GM18867 (cell line): ENCODE measurements around the gene RHCE.
"Not testable (repeated sequence)": the region's sequence is repeated elsewhere in the genome, so short reads cannot be mapped to it uniquely, and the experiment has no call there.

Source experiments
- ATAC-seq: cut with Tn5 transposase; IDR thresholded peaks from one replicate; pipeline ENCODE4 v1.9.1; 2021; ENCODE audit warnings: mild to moderate bottlenecking, moderate library complexity; ENCODE audit not compliant: unreplicated experiment

Gene RHCE

GRCh38 chr1:25433389-25434186 is 13.0 kb upstream of the RHCE start:
- ATAC-seq, result no peak

DNA sequence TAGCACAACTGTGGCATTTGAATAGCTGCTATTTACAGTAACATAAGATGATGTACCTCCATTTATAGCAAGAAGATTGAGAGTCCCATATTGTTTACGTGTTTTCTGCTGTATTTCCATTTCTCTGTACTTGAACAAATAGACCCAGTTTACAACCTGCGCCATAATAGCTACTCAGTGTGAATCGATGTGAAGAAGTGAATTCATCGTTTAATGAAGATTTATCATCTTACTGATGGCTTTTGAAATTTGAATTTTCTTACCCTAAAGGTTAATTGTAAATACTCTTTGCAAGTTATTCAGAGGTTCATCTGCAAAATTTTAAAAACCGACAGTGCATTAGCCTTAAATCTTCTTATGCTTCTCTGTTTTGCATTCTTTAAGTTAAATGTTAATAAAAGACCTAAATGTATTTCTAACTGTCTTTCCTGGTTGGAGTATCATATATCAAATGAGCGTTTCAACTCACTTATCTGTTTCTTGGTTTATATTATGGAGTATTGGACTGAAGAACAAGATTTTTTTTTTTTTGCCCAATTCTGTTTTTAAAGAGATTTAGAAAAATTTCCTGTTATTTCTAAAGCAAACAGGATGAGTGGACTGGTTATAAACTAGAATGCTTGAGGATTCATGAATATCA is 12.2 kb upstream of the RHCE start:
- no peak for ATAC-seq

GRCh38 chr1:25431955-25432719 is 11.5 kb upstream of the RHCE start:
- ATAC-seq, result no peak

DNA sequence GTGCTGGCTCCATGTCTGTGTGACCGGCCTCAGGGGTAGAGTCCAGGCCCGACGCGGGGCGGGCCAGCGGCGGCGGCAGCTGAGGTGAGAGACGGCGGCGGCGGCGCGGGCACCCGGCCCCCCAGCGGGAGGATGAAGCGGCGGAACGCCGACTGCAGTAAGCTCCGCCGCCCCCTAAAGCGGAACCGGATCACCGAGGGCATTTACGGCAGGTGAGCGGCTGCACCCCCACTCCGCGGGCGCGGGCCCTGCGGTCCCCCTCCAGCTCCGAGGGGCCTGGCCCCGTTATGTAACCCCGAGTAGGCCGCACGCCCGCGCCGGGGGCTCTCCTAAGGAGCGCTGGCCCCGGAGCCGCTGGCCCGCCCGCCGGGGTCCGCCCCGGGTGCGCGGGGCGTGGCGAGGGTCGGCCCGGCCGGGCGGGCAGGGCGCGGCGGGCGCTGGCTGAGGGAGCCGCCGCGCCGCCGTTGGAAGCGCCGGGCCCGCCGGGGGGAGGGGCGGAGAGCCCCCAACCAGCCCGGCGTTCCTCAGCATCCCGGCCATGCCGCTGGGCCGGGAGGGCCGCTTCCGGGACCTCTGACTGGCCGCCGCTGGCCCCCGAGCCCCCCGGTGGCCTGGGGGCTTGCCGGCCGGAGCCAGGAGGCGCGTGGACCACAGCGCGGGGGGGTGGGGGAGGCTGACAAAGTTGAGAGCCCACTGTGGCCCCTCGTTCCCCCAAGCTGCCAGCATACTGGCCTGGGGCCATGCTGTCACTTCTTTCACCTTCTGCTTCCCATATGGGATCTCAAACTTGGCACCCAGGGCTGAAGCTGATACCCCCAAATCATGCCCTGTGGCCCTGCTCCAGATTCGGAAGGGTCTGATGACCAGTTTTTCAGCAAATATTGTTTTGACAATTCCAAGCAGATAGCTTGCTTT is 10.6 kb upstream of the RHCE start:
- ATAC-seq, result peak; percentile 28

GRCh38 chr1:25430073-25430966 is 9.7 kb upstream of the RHCE start, which contains the start of gene MACO1:
TSS of gene MACO1 (plus strand) at chr1:25430897. CDS start at chr1:25431099, 202 bp downstream.
- ATAC-seq, result peak; percentile 86

DNA sequence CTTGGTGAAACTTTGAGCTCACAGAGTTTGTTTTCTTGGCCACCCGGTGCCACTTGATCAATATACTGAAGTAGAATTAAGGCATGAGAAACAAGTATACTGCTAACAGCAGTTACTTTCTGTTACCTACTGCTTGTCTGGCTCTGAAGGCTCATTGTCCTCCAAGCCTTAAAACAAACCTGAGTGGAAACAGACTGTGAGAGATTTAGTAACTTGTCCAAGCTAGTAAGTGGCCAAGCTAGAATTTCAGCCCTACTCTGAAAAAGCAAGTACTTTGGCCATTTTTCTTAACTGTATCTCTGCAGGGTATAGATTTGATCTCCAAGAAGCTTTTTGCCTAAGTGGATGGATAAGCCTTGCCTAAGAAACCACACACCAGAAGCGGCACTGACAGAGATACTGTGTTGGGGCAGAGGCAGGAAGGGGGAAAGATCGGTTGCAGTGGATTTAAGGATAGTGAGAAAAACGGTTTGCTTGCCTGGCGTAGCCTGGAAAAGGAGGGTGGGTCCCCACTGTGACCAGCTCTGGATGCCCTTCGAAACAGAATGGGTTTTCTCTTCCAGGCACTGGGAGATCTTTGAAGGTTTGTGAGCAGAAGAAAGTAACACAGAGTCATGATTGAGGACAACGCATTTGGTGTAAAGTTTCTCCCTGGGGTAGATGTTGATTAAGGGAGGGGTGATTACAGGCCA is 8.0 kb upstream of the RHCE start:
- no peak for ATAC-seq

- no peak for ATAC-seq
Measured at GRCh38 chr1:25427696-25428095, 7.1 kb upstream of the RHCE start.

- ATAC-seq, result no peak
Measured at GRCh38 chr1:25425098-25426085, 4.8 kb upstream of the RHCE start.

DNA sequence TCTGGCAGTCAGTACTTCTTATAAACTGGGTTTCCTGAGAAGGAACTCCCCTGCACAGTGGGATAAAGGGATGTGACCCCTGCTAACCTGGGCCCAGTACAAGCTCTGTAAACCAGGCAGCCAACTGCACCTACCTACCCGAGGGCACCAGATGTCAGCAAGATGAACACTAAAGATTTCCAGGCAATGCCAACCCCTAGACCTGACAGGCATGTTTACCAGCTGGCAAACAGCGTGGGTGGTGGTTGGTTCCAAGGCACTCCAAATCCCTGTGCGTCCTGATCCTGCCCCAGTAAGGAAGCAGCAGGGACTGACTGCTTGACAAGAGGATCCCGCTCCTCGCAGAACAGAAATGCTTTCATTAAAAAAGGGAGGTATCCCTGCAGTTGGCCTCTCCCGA is 2.6 kb upstream of the RHCE start:
- not testable (repeated sequence) for ATAC-seq

- not testable (repeated sequence) for ATAC-seq
Measured at GRCh38 chr1:25419339-25419738, 1.3 kb downstream of the RHCE start.

DNA sequence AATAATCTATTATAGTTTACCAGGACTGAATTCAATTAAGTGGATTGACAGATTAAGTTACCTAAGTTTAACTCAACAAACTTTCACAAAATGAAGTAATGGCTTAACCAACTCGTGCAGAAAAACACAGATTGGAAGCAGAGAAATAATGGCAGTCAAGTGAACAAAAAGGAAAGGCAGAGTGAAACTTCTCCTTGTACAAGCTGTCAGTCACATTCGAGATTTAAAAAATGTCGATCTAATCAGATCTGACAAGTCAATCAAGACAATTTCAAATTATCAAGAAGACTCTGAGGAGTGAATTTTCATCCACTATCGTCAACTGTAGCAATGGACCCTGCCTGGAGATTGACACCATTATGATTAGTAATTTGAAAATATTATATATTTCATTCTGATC is 3.3 kb downstream of the RHCE start:
- not testable (repeated sequence) for ATAC-seq

DNA sequence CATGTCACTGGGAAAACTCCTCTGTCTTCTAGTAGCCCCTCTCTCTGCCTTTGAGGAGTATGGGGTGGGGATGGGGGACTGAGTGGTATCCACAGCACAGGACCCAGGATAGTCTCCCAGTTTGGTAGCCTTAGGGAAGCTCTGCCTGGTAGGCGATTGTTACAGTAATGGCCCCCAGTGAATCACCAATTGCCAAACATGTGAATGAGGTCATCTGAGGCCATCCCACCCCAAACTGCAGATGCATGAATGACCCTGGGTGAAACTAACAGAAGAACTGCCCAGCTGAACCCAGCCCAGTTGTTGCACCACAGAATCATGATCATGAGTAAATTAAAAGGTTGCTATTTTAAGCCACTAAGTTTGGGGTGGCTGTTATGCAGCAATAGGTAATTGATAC is 6.0 kb downstream of the RHCE start:
- ATAC-seq, result not testable (repeated sequence)

GRCh38 chr1:25414157-25414556 is 6.5 kb downstream of the RHCE start:
- ATAC-seq, result not testable (repeated sequence)

DNA sequence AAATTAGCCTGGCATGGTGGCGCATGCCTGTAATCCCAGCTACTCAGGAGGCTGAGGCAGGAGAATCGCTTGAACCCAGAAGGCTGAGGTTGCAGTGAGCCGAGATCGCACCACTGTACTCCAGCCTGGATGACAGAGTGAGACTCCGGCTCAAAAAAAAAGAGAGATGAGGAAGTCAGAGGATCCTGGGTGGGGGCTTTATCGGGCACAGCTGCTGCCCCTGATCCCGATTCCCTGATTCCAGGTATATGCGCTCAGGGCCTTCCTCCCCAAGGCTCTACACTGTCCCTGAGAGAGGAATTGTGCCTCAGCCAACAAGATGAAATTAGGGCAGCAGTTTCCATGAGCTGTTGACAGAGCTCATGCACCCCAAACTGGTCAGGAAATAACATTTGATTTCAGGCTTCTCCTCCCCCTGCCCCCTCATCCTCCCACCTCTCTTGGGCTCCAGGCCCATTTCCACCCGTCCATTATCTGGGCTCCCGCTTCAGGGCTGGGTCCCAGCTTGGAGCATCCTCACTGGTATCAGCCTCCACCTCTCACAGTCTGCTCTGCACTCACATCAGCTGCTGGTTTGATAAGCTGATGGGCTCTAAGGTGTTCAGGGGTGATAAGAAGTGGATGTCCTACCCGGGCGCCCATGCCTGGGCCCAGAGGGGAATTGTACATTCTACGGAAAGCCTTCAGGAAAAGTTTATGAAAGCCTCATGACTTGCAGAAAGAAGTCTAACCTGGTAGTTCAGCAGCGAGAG is 7.6 kb downstream of the RHCE start:
- ATAC-seq, result not testable (repeated sequence)

GRCh38 chr1:25409641-25410427 is 10.8 kb downstream of the RHCE start:
- ATAC-seq, result not testable (repeated sequence)

DNA sequence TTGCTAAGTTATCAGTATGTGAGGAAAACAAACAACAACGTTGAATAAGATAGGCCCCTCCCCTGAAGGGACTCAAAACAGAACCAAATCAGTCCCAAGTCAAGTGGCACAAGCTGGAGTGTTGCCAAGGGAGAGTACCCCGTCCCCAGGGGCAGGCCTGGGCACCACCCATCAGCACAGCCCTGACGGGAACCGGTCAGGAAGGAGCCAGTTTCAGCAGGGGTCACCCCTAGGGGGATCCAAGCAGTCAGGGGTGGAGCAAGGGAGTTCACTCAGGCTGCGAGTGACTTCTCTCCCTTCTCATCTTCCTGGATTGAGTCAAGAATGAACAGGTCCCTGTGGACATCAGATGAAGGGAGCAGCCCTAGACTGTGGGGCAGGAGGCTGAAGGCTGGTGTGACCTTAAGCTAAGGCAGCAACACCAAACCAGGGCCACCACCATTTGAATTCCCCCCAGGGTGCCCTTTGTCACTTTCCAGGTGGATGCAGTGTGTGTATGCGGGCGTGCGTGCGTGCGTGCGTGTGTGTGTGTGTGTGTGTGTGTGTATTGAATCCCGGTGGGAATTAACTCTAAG is 14.8 kb downstream of the RHCE start:
- not testable (repeated sequence) for ATAC-seq
